ENCODE results near the gene PAXIP1. TPM values are rescaled to one million over a fixed set of nuclear protein-coding genes. Genes with fewer than 3 reads are reported as not detected.

The PAXIP1 gene
- total and polyA plus RNA-seq, 10 of the 15 experiments (the other 5 are each of a cell fraction or from before 2014, with no cell fraction given): 7.3 to 27.2 (median 18.1) TPM

DNA sequence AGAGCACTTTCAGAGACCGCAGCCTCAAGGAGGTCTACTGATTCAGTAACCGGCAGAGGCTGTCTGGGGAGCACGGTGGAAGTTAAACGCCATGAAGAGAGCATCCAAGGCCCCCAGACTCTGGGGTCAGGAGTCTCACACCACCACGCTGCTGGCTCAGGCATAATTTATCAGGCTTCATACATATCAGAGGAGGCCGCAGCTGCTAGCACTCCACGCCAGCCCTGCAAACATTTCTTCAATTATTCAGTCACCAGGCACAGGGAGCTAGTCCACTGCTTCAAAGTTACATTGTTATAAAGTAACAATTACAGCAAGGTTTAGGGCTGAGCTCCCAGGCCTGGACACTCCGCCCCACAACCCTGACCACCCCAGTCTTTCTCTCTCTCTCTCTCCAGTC lies 97.8 kb downstream of the PAXIP1 start (continued):
- TF ChIP-seq MLLT1 (IDR thresholded peaks at IDR 0.05): no peak
- no peak for TF ChIP-seq DPF2 (IDR thresholded peaks at IDR 0.05)
- TF ChIP-seq POLR2A (IDR thresholded peaks at IDR 0.05; ENCODE audit: low read depth, low read length): no peak
- no peak for TF ChIP-seq CTCF (IDR thresholded peaks at IDR 0.05 in 2 of 3, conservative IDR thresholded peaks at IDR 0.05 in 1 of 3; ENCODE audit: control insufficient read depth in 2 of 3, extremely low read depth in 1 of 3, insufficient read depth in 1 of 3, low read depth in 3 of 3, low read length in 3 of 3)
- no peak for TF ChIP-seq USF2 (IDR thresholded peaks at IDR 0.05; ENCODE audit: borderline replicate concordance, low read depth, low read length)
- TF ChIP-seq ZBTB33 (IDR thresholded peaks at IDR 0.05): no peak
- TF ChIP-seq PML (IDR thresholded peaks at IDR 0.05; ENCODE audit: low read length): no peak
- TF ChIP-seq CREM (IDR thresholded peaks at IDR 0.05; ENCODE audit: low read depth): no peak
- TF ChIP-seq LARP7 (IDR thresholded peaks at IDR 0.05): no peak
- TF ChIP-seq, protein P1, sequence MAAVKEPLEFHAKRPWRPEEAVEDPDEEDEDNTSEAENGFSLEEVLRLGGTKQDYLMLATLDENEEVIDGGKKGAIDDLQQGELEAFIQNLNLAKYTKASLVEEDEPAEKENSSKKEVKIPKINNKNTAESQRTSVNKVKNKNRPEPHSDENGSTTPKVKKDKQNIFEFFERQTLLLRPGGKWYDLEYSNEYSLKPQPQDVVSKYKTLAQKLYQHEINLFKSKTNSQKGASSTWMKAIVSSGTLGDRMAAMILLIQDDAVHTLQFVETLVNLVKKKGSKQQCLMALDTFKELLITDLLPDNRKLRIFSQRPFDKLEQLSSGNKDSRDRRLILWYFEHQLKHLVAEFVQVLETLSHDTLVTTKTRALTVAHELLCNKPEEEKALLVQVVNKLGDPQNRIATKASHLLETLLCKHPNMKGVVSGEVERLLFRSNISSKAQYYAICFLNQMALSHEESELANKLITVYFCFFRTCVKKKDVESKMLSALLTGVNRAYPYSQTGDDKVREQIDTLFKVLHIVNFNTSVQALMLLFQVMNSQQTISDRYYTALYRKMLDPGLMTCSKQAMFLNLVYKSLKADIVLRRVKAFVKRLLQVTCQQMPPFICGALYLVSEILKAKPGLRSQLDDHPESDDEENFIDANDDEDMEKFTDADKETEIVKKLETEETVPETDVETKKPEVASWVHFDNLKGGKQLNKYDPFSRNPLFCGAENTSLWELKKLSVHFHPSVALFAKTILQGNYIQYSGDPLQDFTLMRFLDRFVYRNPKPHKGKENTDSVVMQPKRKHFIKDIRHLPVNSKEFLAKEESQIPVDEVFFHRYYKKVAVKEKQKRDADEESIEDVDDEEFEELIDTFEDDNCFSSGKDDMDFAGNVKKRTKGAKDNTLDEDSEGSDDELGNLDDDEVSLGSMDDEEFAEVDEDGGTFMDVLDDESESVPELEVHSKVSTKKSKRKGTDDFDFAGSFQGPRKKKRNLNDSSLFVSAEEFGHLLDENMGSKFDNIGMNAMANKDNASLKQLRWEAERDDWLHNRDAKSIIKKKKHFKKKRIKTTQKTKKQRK (IDR thresholded peaks at IDR 0.05; ENCODE audit: low read depth, low read length): no peak

Measured in GM12878 (cell line).